GM19193 (cell line): ENCODE measurements around the gene GATAD2A.

Experiments used
- POLR2A ChIP-seq: IDR thresholded peaks from 4 replicates; pipeline ENCODE4 v1.6.1; 2011; ENCODE audit not compliant: insufficient read depth, insufficient read length; ENCODE audit errors: extremely low read depth

Gene GATAD2A

DNA sequence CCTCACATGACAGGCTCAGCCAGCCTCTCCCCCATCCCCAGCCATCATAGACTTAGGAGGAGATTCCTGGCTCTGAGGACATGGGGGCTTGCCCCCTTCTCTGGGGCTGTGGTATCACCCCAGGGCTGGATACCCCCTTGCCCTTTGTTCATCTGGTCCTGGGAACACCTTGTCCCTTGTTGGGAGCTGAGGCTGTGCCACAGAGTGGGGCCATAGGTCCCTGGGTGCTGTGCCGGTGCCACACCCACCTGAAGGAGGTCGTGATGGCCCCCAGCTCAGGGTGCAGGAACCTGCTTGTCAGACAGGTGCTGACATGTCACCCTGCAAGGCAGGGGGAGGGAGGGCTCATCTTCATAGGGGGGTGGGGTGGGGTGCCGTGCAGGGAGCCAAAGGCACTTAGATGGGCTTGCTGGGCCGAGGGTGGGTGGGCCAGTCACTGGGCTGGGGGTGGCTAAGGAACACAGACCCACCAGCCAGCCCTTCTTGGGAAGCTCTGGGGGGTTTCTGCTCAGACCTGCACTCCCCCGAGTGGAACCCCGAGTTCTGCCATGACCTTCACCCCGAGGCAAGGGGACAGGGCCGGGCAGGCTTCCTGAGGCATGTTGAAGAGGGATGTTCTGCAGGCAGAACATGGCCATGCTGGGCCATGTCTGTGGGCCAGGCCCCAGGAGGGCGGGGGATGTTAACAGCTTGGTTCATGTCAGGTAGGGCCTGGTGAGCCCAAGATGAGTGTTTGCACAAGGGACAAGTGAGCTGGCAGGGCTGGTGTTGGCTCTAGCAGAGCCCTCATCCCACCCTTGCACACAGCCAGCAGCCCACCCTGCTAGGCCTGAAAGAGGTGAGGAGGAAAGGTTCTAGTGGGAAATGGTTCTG is 81.8 kb downstream of the GATAD2A start:
- TF ChIP-seq POLR2A, result no peak

DNA sequence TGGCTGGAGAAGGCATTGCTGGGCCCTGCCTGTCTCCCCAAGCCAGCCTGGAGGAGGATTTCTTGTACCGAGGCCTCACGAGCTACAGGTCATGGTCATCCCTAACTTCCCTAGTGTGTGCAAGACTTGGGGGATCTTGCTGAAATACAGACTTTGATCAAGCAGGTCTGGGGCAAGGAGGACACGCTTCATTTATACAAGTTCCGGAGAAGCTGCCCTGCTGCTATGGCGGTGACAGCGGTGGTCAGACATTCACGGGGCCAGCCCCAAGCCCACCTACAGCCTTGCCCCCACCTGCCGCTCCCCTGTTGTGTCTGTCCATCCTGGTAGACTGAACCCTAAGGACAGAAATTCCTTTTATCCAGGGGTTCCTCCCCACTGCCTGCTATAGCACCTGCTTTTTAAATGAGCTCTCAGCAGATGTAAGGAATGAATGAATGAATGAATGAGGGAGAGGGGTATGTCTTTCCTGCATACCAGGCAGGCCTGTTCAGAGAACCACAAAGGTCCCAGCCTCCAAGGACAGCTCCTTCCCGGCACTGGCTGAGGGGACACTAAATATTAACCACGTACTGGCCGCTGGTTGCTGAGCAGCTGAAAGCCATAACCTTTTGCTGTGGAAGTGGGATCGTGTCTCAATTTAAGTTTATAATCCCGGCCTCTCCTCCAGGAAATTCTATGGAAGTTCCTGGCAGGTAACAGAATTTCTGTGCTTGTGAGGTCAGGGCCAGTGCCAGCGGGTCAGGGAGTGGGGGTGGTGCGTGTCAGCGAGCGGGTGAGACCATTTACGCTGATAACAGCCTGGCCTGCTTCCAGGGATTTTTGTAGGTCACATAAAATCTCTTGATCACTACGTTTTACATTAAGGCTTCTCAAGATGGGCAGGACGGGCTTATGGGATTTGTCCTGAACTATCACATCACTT is 82.7 kb downstream of the GATAD2A start:
- TF ChIP-seq POLR2A, result no peak

DNA sequence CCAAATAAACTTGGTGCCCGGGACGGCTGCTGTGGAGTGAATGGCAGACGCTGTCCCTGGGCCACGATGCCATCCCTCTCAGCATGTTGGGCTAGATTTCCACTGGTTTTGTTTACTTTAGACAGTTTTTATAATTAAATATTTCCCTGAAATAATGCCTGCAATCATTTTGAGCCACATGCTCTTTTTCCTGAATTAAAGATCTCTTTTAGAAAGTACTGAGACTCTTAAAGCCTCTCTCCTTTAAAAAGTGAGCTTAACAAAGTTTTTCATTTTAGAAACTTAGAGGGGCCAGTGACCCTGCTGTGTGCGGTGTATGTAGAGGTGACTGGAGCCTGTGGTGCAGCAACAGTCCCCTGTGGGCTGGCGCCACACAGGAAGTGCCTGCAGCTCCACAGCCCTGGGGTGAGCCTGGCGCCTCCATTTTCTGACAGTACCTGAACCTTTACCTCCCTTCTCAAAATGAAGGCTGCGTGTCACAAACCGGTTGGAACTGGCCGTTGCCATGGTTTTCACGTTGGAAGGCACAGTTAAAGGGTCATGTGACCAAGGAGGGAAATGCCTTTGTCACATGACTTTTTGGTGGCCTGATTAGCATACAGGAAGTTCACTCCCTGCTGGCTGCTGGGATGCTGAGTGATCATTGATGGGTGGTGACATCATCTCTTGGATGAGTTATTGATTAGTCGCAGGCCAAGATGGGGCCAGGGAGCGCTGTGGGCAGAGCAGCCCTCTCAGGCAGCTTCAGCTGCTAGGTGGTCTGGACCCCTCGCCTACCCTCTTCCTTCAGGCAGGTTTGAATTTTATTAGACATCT is 83.6 kb downstream of the GATAD2A start:
- TF ChIP-seq POLR2A, result peak; percentile 57

DNA sequence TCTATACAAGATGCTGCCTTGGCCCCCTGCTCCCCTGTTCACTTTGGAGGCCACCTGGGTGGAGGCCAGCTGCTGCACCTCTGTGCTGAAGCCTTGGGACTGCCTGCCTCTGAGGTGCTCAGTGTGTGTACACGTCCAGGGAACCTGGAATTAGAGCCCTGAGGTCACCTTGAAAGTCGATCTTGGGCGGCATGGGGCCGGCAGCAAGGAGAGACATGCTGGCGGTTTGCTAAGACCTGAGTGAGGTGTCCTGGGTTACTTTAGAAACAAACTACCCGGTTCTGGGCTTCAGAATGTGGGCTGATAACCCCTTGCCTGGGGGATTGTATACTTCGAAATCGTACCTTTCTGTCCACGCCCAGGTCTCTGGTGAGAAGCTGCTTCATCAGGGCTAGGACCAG is 84.3 kb downstream of the GATAD2A start:
- no peak for TF ChIP-seq POLR2A

DNA sequence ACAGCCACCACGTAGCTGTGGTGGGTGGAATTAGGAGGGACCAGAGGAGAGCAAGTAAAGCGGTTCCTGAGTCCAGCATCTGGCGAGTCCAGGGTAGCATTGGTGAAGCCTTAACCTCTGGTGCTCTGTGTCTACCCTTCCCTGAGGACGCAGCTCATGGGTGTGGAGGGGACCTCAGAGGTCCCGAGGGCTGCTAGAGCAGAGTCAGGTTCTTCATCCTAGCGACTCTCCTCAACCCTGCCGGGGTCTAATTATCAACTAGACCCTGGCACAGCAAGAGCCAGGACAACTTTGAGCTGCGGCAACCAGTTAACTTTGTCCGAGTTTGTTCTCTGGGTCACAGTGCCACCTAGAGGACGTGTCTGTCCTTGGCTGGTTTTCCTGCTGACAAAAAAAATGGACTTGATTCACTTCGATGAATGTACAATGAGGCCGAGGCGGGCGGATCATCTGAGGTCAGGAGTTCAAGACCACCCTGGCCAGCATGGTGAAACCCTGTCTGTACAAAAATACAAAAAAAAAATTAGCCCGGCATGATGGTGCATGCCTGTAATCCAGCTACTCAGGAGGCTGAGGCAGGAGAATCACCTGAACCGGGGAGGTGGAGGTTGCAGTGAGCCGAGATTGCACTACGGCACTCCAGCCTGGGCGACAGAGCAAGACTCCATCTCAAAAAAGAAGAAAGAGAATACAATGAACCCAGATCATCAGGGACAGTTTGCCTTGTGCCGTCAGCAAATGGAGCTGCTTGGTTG is 84.9 kb downstream of the GATAD2A start:
- no peak for TF ChIP-seq POLR2A

DNA sequence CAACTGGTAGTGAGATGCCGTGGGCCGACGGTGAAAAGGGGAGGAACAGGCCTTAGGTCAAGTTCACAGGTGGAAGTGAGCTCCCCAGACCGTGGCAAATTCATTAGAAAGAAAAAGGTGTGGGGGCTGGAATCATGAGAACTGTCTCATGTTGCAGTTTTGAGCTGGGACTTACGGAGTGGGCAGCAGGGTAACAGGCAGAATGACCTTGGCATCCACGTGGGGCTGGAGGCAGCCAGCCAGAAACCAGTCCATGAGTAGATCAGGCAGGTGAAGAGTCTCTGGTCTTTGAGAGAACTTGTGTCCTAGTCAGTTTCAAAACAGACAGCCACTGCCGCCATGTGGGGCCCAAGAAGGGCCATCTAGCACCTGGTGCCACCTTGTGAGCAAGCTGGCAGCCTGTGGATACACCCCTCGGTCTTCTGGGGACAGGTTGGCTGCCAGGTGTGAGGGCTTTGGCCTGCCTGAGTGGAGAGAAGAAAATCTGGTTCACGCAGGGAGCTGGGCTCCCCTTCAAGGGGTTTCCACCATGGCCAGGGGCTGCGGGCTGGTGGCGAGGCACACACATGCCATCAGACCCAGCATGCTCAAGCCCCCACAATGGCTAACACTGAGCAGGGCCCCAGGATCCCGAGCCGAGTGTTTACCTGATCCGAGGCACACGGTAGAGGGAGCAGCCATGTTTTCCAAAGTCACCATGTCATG is 86.0 kb downstream of the GATAD2A start:
- no peak for TF ChIP-seq POLR2A

DNA sequence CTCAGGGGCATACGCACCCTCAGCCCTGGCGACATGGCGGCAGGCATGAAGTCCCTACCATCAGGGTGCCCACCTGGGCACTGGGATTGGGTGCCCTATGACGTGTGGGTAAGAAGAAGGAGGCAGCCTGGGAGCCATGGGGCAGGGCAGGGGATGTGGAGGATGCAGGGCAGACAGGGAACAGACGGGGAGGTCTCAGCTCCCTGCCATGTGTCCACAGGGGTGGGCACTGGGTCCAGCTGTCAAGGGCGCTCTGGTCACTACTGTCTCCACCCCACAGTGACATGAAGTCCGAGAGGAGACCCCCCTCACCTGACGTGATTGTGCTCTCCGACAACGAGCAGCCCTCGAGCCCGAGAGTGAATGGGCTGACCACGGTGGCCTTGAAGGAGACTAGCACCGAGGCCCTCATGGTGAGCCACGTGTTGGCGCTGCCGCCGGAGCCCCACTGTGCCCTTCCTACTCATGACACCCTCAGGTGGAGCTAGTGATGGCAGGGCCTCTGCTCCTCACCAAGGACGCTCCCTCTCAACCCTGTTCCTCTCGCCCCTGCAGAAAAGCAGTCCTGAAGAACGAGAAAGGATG is 86.6 kb downstream of the GATAD2A start:
- TF ChIP-seq POLR2A, result no peak

DNA sequence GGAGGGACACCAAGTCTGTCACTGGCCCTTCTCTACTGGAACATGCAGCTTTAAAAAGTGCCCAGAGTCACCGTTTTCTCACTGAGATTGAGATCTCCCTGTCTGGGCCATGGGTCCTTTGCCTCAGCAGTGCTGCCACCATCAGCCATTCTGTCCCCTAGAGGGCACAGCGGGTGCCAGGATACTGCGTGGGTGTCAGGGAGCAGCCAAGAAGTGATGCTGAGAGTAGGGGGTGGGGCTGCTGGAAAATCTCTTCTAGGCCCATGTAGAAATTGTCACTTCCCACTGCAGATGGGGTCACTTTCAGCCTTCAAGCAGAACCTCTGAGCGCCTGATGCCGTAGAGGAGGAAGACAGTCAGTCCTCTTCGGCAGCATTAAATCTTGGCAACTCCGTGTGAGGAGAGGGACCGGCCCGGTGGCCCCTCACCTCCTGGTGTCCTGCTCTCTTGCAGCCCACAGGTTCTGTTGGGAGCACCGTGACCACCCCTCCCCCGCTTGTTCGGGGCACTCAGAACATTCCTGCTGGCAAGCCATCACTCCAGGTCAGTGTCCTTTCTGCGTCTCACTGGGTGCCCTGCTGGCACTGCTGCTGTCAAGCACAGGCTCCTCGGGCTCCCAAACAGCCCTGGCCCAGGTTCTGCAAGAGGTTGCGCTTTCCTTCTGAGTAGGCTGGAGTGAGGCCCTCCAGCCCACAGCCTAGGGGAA is 88.5 kb downstream of the GATAD2A start:
- no peak for TF ChIP-seq POLR2A

DNA sequence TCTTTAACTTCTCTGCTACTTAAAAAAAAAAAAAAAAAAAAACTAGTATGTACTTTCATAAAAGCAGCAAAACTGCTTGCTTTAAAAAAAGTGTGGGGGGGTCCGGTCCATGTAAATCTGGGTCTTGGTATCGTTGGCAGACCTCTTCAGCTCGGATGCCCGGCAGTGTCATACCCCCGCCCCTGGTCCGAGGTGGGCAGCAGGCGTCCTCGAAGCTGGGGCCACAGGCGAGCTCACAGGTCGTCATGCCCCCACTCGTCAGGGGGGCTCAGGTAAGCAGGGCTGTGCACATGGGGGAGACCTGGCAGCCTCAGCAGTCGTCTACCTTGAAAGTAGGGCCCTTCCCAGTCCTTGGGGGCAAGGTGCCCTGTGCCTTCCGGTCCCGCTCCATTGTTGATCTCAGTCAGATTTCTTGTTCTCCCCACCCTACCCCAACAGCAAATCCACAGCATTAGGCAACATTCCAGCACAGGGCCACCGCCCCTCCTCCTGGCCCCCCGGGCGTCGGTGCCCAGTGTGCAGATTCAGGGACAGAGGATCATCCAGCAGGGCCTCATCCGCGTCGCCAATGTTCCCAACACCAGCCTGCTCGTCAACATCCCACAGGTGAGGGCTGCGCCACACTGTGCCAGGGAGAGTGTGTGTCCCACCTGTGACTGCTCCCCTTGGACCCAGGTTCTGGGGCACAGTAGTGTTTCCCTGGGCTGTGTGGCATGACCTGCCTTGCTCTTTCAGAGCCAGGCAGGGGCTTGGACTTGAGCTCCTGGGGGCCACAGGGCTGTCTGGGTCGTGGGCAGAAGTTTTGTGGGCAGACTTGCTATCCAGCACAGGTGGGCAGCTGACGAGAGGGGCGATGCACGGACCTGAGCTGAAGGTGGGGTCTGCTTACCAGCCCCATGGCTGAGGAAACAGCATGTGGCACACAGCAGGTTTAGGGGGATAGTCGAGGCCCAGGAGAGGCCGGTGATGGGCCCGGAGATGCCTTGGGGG is 90.4 kb downstream of the GATAD2A start:
- TF ChIP-seq POLR2A, result no peak

DNA sequence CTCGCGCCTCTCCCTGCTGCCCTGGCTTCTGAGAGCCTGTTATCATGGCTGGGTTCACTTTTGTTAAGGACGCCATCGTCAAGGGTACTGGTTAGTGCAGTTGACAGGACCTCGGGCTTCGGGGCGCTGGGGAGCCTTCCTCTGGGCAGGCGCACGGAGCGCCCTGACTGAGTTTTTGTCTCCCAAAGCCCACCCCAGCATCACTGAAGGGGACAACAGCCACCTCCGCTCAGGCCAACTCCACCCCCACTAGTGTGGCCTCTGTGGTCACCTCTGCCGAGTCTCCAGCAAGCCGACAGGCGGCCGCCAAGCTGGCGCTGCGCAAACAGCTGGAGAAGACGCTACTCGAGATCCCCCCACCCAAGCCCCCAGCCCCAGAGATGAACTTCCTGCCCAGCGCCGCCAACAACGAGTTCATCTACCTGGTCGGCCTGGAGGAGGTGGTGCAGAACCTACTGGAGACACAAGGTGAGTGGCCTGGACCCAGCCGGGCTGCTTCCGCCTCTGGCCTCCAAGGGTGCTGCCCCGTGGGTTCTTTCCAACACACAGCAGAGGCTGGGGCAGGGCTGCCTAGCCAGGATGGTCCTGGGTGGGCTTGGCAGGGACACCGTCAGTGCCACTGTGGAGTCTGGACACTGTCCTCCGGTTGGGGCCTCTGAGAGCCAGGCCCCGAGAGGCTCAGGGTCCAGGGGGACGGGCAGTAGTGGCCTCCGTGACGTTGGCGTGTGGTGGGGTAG is 92.9 kb downstream of the GATAD2A start:
- TF ChIP-seq POLR2A, result no peak
